Mesenteric fat pad (tissue), 1 donor: ENCODE data around the gene CA7. TPM values are rescaled to one million over a fixed set of nuclear protein-coding genes. Genes with fewer than 3 reads are reported as not detected.
"Not testable (repeated sequence)": the region's sequence is repeated elsewhere in the genome, so short reads cannot be mapped to it uniquely, and the experiment has no call there.

ENCODE experiments used
- DNase-seq: peaks from one replicate; pipeline ENCODE4 v3.0.0-alpha.2; 2020; ENCODE audit warnings: low spot score
- total RNA-seq: library from RNA; stranded (reverse); fragmentation: NEBNext Ultra II Directional; extraction: Animal tissue kit (Norgen Biotek cat#: 25700); gene quantifications from one replicate; pipeline ENCODE4 v1.2.1, GENCODE V29; 2021
- donor health status: DM: yes; HTN: yes; CAD: no.

CA7 gene
- total RNA-seq, 1 donor from 2014 or later: not detected

GRCh38 chr16:66895999-66896398 is 51.8 kb downstream of the CA7 start:
- DNase-seq: no peak

GRCh38 chr16:66896682-66897081 is 52.5 kb downstream of the CA7 start:
- DNase-seq: not testable (repeated sequence)

GRCh38 chr16:66898207-66898606 is 54.0 kb downstream of the CA7 start:
- no peak for DNase-seq

GRCh38 chr16:66898933-66899309 is 54.7 kb downstream of the CA7 start:
- no peak for DNase-seq

- no peak for DNase-seq
Observed at GRCh38 chr16:66899310-66899944, 55.2 kb downstream of the CA7 start.

GRCh38 chr16:66899945-66900710 is 55.9 kb downstream of the CA7 start:
- DNase-seq: no peak

GRCh38 chr16:66900721-66901441 is 56.7 kb downstream of the CA7 start:
- DNase-seq: no peak

GRCh38 chr16:66901626-66902025 is 57.4 kb downstream of the CA7 start:
- DNase-seq: no peak

GRCh38 chr16:66902648-66903543 is 58.7 kb downstream of the CA7 start:
- no peak for DNase-seq

Other genes with a start within 250 kb of the CA7 start
- gene CMTM3, start 239.7 kb upstream of the CA7 start, total RNA-seq: 48.1 TPM
- 17.9 TPM for gene CMTM4, start 147.7 kb upstream of the CA7 start, total RNA-seq
- gene DYNC1LI2, start 92.8 kb upstream of the CA7 start, total RNA-seq: 162 TPM
- not detected for gene TERB1, start 42.8 kb upstream of the CA7 start, total RNA-seq
- 42.4 TPM for gene NAE1, start 13.4 kb upstream of the CA7 start, total RNA-seq
- 33.5 TPM for gene PDP2, start 36.1 kb downstream of the CA7 start, total RNA-seq
- not detected for gene CDH16, start 74.5 kb downstream of the CA7 start, total RNA-seq
- gene RRAD, start 81.1 kb downstream of the CA7 start, total RNA-seq: 3.4 TPM
- 63.1 TPM for gene CIAO2B, start 90.0 kb downstream of the CA7 start, total RNA-seq
- 47.6 TPM for gene CES2, start 91.1 kb downstream of the CA7 start, total RNA-seq
- gene CES3, start 116.9 kb downstream of the CA7 start, total RNA-seq: 0.55 TPM
- 12.5 TPM for gene CES4A, start 144.2 kb downstream of the CA7 start, total RNA-seq
- 48.7 TPM for gene CBFB, start 184.7 kb downstream of the CA7 start, total RNA-seq